Kidney (tissue), 14 donors: ENCODE measurements around the gene ERFL. TPM values are rescaled to one million over a fixed set of nuclear protein-coding genes. Genes with fewer than 3 reads are reported as not detected.

Source experiments
- DNase-seq, 5 donors: peaks; one replicate each; pipeline ENCODE4 v3.0.0-alpha.2; 2013 to 2020
- FAIRE-seq: peaks from 2 replicates; lab custom pipeline; 2012; peaks lifted over from hg19 to GRCh38; lab: Jason Lieb, UNC
- H3K27ac ChIP-seq, 2 donors: one replicate each; pipeline ENCODE4 v1.7.0; 2013; ENCODE audit warnings: low read depth in 2 of 2, low read length in 2 of 2, inconsistent platforms in 1 of 2
- H3K27me3 ChIP-seq: one replicate; pipeline ENCODE4 v1.7.1; 2013; ENCODE audit warnings: low read length, inconsistent platforms; ENCODE audit not compliant: control insufficient read depth, insufficient read depth
- H3K36me3 ChIP-seq, 3 donors: one replicate each; pipeline versions ENCODE4 v1.7.0 to v1.7.1; 2013; ENCODE audit warnings: low read length in 3 of 3, control low read depth in 1 of 3, inconsistent platforms in 1 of 3; ENCODE audit not compliant: insufficient read depth in 3 of 3, control insufficient read depth in 2 of 3
- H3K4me1 ChIP-seq, 3 donors: one replicate each; pipeline versions ENCODE4 v1.7.0 to v1.7.1; 2013; ENCODE audit warnings: low read length in 3 of 3, inconsistent platforms in 1 of 3, low read depth in 1 of 3; ENCODE audit not compliant: control insufficient read depth in 2 of 3, insufficient read depth in 2 of 3
- H3K4me3 ChIP-seq, 3 donors: one replicate each; pipeline versions ENCODE4 v1.7.0 to v1.8.1; 2013; ENCODE audit warnings: low read length in 3 of 3, control low read depth in 1 of 3, inconsistent platforms in 1 of 3
- H3K9ac ChIP-seq, 3 donors: one replicate each; pipeline versions ENCODE4 v1.7.0 to v1.7.1; 2013; ENCODE audit warnings: low read length in 3 of 3, control low read depth in 1 of 3, inconsistent platforms in 1 of 3
- H3K9me3 ChIP-seq, 3 donors: one replicate each; pipeline versions ENCODE4 v1.7.0 to v1.7.1; 2013; ENCODE audit warnings: low read length in 3 of 3, control low read depth in 1 of 3, inconsistent platforms in 1 of 3; ENCODE audit not compliant: control insufficient read depth in 2 of 3, insufficient read depth in 1 of 3
- intact Hi-C: fragments of 100-400 bp; cut with DNase I; formaldehyde crosslinking; loops from one replicate; pipeline ENCODE4 v1.11.1; 2022
- polyA plus RNA-seq: library from polyadenylated mRNA; stranded (reverse); fragments of 350-450 nt; fragmentation: Illumina TruSeq; extraction: RNeasy Lipid Tissue Mini Kit (QIAGEN cat#74804); gene quantifications from one replicate; pipeline ENCODE4 v1.2.3, GENCODE V29; 2014; ENCODE audit warnings: low read depth, low replicate concordance; ENCODE audit not compliant: insufficient read depth
- total RNA-seq: library from RNA; stranded (reverse); fragmentation: NEBNext Ultra II Directional; extraction: Animal tissue kit (Norgen Biotek cat#: 25700); gene quantifications from one replicate; pipeline ENCODE4 v1.2.1, GENCODE V29; 2021
- TF ChIP-seq, protein P1 (sequence below): IDR thresholded peaks from 3 replicates; pipeline ENCODE4 v1.5.1; 2012; ENCODE audit warnings: mild to moderate bottlenecking, moderate library complexity, borderline replicate concordance; ENCODE audit not compliant: insufficient read depth; ENCODE audit errors: extremely low read depth
- donor health status: control.
- donor health status: control.
- donor health status: control.
- donor health status: control.
- donor health status: control.
- donor health status: DM: yes; HTN: yes; CAD: no.
- donor health status: Normal renal cell carcinoma (clear cell type).

ERFL gene
- total and polyA plus RNA-seq, 2 donors from 2014 or later, result 0.69 TPM; not detected in 1

DNA sequence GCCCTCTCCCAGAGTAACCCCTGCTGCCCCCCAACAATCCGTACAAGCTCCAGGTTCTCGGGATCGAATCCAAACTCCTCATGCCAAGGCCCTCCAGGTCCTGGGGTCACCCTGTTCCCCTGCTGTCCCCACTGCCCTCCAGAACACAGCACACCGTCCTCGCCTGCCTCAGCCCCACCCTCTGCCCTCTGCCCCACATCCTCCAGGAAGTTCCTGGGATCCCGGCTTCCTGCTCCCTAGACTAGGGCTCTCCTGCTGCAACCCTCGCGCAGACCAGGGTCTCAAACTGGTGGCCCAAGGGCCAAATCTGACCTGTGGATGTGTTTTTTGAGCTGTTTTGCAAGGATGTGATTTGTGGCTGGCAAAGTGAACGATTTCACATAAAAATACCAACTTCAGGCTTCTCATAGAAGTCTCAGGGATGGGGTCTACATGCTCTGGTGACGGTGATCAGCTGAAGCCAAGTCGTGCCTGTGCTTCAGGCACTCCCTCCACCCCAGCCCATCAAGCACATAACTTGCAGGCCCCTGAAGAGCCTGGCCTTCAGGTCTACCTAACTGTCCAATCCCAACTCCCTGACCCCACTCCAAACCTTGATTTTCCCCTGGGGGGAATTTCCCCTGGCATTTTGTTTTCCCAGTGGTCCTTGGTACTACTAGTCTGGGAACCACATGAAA, 29.1 kb upstream of the ERFL start:
- Histone ChIP-seq H3K4me3 (peak overlapping the region in 1 of 3 donors; percentile 11), H3K9me3 (no peaks in the 10 kb centered on the region), H3K27me3 (no peaks in the 10 kb centered on the region), H3K36me3 (peaks cover 0 to 6% (median 3%) of the 10 kb centered on the region in 3 donors), H3K4me1 (peaks cover 0 to 15% (median 4%) of the 10 kb centered on the region in 3 donors), H3K27ac (no peak overlapping the region), H3K9ac (peak overlapping the region in 1 of 3 donors; percentile 56)
- intact Hi-C loops, result no loop called here
- DNase-seq (no peak), FAIRE-seq (no peak)
- TF ChIP-seq, protein P1, sequence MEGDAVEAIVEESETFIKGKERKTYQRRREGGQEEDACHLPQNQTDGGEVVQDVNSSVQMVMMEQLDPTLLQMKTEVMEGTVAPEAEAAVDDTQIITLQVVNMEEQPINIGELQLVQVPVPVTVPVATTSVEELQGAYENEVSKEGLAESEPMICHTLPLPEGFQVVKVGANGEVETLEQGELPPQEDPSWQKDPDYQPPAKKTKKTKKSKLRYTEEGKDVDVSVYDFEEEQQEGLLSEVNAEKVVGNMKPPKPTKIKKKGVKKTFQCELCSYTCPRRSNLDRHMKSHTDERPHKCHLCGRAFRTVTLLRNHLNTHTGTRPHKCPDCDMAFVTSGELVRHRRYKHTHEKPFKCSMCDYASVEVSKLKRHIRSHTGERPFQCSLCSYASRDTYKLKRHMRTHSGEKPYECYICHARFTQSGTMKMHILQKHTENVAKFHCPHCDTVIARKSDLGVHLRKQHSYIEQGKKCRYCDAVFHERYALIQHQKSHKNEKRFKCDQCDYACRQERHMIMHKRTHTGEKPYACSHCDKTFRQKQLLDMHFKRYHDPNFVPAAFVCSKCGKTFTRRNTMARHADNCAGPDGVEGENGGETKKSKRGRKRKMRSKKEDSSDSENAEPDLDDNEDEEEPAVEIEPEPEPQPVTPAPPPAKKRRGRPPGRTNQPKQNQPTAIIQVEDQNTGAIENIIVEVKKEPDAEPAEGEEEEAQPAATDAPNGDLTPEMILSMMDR, result no peak

DNA sequence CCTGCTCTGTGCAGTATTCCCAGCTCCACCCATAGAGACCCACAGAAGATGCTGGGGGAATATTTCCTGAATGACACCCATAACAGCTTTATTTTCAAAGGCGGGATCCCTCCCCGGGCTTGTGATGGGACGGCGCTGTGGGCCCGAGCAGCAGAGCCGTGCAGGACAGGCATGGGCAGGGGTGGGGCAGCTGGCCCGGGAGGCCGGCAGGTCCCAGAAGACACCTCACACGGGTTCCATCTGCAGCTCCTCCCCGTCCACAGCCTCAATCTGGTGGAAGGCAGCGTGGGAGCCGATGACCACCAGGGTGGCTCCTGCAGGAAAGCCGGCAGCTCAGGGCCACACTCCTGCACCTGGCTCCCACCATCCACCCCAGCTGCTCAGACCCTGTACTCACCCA, 28.4 kb upstream of the ERFL start:
- Histone ChIP-seq H3K36me3 (peaks cover 0 to 6% (median 3%) of the 10 kb centered on the region in 3 donors), H3K9ac (no peak overlapping the region), H3K27me3 (no peaks in the 10 kb centered on the region), H3K4me3 (no peak overlapping the region), H3K9me3 (no peaks in the 10 kb centered on the region), H3K4me1 (peaks cover 0 to 15% (median 4%) of the 10 kb centered on the region in 3 donors), H3K27ac (no peak overlapping the region)
- DNase-seq, result no peak
- intact Hi-C loops, result no loop called here
- FAIRE-seq, result no peak
- TF ChIP-seq, protein P1, result no peak

DNA sequence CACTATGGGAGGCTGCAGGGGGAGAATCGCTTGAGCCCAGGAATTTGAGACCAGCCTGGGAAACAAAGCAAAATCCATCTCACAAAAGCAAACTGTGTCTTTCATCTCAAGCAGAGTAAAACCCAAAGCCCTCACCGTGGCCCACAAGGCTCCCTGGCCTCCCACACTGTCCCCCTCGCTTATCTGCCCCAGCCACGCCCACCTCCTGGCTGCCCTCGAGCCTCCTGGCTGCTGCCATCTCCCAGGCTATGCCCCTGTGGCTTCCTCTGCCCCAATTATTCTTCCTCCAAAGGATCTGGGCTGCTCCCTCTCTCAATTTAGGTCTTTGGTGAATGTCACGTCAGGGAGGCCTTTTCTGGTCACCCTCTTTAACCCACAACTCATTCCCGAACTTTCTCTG, 27.3 kb upstream of the ERFL start:
- Histone ChIP-seq H3K4me3 (no peak overlapping the region), H3K4me1 (peaks cover 0 to 15% (median 4%) of the 10 kb centered on the region in 3 donors), H3K27ac (no peak overlapping the region), H3K9me3 (no peaks in the 10 kb centered on the region), H3K36me3 (peaks cover 0 to 6% (median 3%) of the 10 kb centered on the region in 3 donors), H3K9ac (no peak overlapping the region), H3K27me3 (no peaks in the 10 kb centered on the region)
- intact Hi-C loops, result no loop called here
- TF ChIP-seq, protein P1, result no peak
- FAIRE-seq (no peak), DNase-seq (no peak)
